Esophagus squamous epithelium (tissue), 5 donors: ENCODE measurements around the gene RASSF7. TPM values are rescaled to one million over a fixed set of nuclear protein-coding genes. Genes with fewer than 3 reads are reported as not detected.

Experiments
- DNase-seq: peaks from one replicate; lab custom pipeline; 2025; lab: John Stamatoyannopoulos, UW
- H3K27ac ChIP-seq, 4 donors: fragments of 200-600 bp; sonication (generic); one replicate each; pipeline ENCODE4 v1.5.1; 2016 to 2019; ENCODE audit warnings: mild to moderate bottlenecking in 1 of 4
- H3K27me3 ChIP-seq, 4 donors: fragments of 200-600 bp; sonication (generic); 1 replicate in 3 of 4; 2 replicates in 1 of 4; pipeline versions ENCODE4 v1.5.1 to v1.6.0; 2017 to 2021; ENCODE audit warnings: antibody characterized with exemption in 1 of 4
- H3K36me3 ChIP-seq, 3 donors: fragments of 200-600 bp; sonication (generic); one replicate each; pipeline ENCODE4 v1.5.1; 2016 to 2019
- H3K4me1 ChIP-seq, 3 donors: fragments of 200-600 bp; sonication (generic); one replicate each; pipeline ENCODE4 v1.5.1; 2017 to 2019
- H3K4me3 ChIP-seq, 4 donors: fragments of 200-600 bp; sonication (generic); 1 replicate in 3 of 4; 2 replicates in 1 of 4; pipeline ENCODE4 v1.5.1; 2016 to 2019; ENCODE audit warnings: mild to moderate bottlenecking in 2 of 4, moderate library complexity in 1 of 4
- H3K9me3 ChIP-seq, 3 donors: fragments of 200-600 bp; sonication (generic); one replicate each; pipeline ENCODE4 v1.5.1; 2016 to 2019
- POLR2A ChIP-seq, 4 donors: fragments of 450-650 bp; IDR thresholded peaks; one replicate each; pipeline ENCODE4 v1.6.1; 2017; ENCODE audit warnings: antibody characterized with exemption in 4 of 4, mild to moderate bottlenecking in 4 of 4, moderate library complexity in 3 of 4
- WGBS, 2 donors: methylation state at CpG; one replicate each; pipeline ENCODE4 v1.1.5; 2018; 5-methylcytosine and 5-hydroxymethylcytosine counted together
- intact Hi-C: fragments of 100-400 bp; cut with DNase I; formaldehyde crosslinking; loops from one replicate; pipeline ENCODE4 v1.15.0; 2022
- total RNA-seq, 4 donors: library from RNA; depleted of rRNA; stranded (reverse); fragments of >200 nt; gene quantifications; one replicate each; pipeline ENCODE4 v1.1.0, GENCODE V29; 2016
- TF ChIP-seq, protein P1 (sequence below), 6 experiments: fragments of 450-650 bp in 4 of 6; fragments of 200-600 bp in 2 of 6; sonication (generic) in 2 of 6; IDR thresholded peaks; one replicate each; pipeline ENCODE4 v1.5.1; 2016 to 2019; ENCODE audit warnings: antibody characterized with exemption in 6 of 6, mild to moderate bottlenecking in 4 of 6, moderate library complexity in 4 of 6
- donor health status: DM: yes; HTN: yes; CAD: no.

The RASSF7 gene
- total RNA-seq, 4 donors from 2014 or later, result 35.7 to 54.0 (median 44.4) TPM

DNA sequence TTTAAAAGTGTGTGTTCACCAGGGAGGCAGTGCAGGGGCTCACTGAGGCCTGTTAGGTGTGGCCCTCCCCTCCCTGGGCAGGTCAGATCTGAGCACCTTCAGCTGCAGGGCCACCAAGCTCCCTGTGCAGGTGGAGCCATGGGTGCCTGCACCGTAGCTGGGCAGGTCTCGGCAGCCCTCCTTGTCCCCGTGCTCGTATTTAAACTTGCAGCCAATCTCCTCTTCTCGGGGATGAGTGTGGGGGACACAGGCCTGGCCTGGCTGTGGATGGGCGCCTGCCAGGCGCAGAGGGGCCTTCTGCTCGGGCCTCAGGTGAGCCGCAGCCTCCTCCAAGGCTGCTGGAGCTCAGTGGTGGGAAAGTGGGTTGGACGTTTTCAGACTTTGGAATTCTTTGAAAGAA, 34.6 kb downstream of the RASSF7 start:
- H3K27me3 ChIP-seq, result no peaks in the 10 kb centered on the region
- H3K4me1 ChIP-seq, result no peaks in the 10 kb centered on the region
- H3K9me3 ChIP-seq, result no peaks in the 10 kb centered on the region
- no peak for DNase-seq
- no peak overlapping the region for H3K4me3 ChIP-seq
- intact Hi-C loops, result no loop called here
- TF ChIP-seq POLR2A (IDR thresholded peaks at IDR 0.05), result no peak
- TF ChIP-seq, protein P1, sequence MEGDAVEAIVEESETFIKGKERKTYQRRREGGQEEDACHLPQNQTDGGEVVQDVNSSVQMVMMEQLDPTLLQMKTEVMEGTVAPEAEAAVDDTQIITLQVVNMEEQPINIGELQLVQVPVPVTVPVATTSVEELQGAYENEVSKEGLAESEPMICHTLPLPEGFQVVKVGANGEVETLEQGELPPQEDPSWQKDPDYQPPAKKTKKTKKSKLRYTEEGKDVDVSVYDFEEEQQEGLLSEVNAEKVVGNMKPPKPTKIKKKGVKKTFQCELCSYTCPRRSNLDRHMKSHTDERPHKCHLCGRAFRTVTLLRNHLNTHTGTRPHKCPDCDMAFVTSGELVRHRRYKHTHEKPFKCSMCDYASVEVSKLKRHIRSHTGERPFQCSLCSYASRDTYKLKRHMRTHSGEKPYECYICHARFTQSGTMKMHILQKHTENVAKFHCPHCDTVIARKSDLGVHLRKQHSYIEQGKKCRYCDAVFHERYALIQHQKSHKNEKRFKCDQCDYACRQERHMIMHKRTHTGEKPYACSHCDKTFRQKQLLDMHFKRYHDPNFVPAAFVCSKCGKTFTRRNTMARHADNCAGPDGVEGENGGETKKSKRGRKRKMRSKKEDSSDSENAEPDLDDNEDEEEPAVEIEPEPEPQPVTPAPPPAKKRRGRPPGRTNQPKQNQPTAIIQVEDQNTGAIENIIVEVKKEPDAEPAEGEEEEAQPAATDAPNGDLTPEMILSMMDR (IDR thresholded peaks at IDR 0.05), result no peak
- 87 to 90% methylated on average over 4 of the region's 10 CpGs for WGBS, 2 donors
- peaks cover 63 to 100% (median 63%) of the 10 kb centered on the region in 3 donors for H3K36me3 ChIP-seq
- H3K27ac ChIP-seq, result no peak overlapping the region

DNA sequence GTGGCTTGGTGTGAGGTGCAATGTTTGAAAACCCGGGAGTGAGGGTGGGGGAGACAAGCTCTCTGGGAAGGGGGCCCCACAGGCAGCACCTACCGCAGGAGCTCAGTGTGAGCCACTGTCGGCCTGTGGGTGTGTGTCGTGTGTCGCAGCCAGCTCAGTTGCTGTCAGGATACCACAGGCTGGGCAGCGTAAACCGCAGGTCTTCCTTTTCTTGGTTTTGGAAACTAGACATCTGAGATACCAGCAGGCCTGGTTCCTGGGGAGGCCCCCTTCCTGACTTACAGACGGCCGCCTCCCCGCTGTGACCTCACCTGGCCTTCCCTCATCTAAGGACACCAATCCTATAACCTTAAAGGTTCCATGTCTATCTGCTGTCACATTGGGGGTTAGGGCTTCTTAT, 35.6 kb downstream of the RASSF7 start:
- Histone ChIP-seq H3K4me3 (no peak overlapping the region), H3K27me3 (no peaks in the 10 kb centered on the region), H3K36me3 (peaks cover 67 to 100% (median 68%) of the 10 kb centered on the region in 3 donors), H3K9me3 (no peaks in the 10 kb centered on the region), H3K27ac (no peak overlapping the region), H3K4me1 (no peaks in the 10 kb centered on the region)
- 80 to 100% methylated on average over 1 to 5 of the region's 10 CpGs for WGBS, 2 donors
- DNase-seq, result no peak
- TF ChIP-seq POLR2A (IDR thresholded peaks at IDR 0.05), result no peak
- TF ChIP-seq, protein P1 (IDR thresholded peaks at IDR 0.05), result no peak
- intact Hi-C loops, result no loop called here

GRCh38 chr11:597166-597725, 36.5 kb downstream of the RASSF7 start:
- Histone ChIP-seq H3K9me3 (no peaks in the 10 kb centered on the region), H3K4me3 (no peak overlapping the region), H3K27ac (no peak overlapping the region), H3K27me3 (no peaks in the 10 kb centered on the region), H3K4me1 (no peaks in the 10 kb centered on the region), H3K36me3 (peaks cover 69 to 100% (median 71%) of the 10 kb centered on the region in 3 donors)
- no peak for DNase-seq
- TF ChIP-seq, protein P1 (IDR thresholded peaks at IDR 0.05), result no peak
- intact Hi-C loops, result no loop called here
- WGBS, 2 donors, result 94% methylated on average over 13 of the region's 29 CpGs; no CpG with 5 or more reads in 1 of the 2 donors

GRCh38 chr11:598005-598680, 37.4 kb downstream of the RASSF7 start:
- H3K4me3 ChIP-seq, result no peak overlapping the region
- no peak overlapping the region for H3K27ac ChIP-seq
- no peaks in the 10 kb centered on the region for H3K9me3 ChIP-seq
- peaks cover 60 to 100% (median 65%) of the 10 kb centered on the region in 3 donors for H3K36me3 ChIP-seq
- no peak for DNase-seq
- H3K27me3 ChIP-seq, result no peaks in the 10 kb centered on the region
- intact Hi-C loops, result no loop called here
- no peaks in the 10 kb centered on the region for H3K4me1 ChIP-seq
- WGBS, 2 donors, result 86 to 88% methylated on average over 7 to 13 of the region's 30 CpGs
- no peak for TF ChIP-seq POLR2A (IDR thresholded peaks at IDR 0.05)
- TF ChIP-seq, protein P1 (IDR thresholded peaks at IDR 0.05), result no peak

GRCh38 chr11:601573-602245, 40.9 kb downstream of the RASSF7 start:
- intact Hi-C loops, result no loop called here
- H3K36me3 ChIP-seq, result peaks cover 65 to 100% (median 66%) of the 10 kb centered on the region in 3 donors

More at GRCh38 chr11:601573-602245, 40.9 kb downstream of the RASSF7 start:
- no peak overlapping the region for H3K27ac ChIP-seq
- 90 to 91% methylated on average over 16 to 18 of the region's 23 CpGs for WGBS, 2 donors
- no peak for DNase-seq
- H3K27me3 ChIP-seq, result no peaks in the 10 kb centered on the region
- TF ChIP-seq POLR2A (IDR thresholded peaks at IDR 0.05), result no peak
- TF ChIP-seq, protein P1 (IDR thresholded peaks at IDR 0.05), result no peak
- H3K4me3 ChIP-seq, result no peak overlapping the region
- H3K9me3 ChIP-seq, result no peaks in the 10 kb centered on the region
- H3K4me1 ChIP-seq, result peaks cover 4 to 14% (median 6%) of the 10 kb centered on the region in 3 donors
